ENCODE results near the gene VEGFA.

VEGFA gene

GRCh38 chr6:43773980-43774775, 4.2 kb downstream of the VEGFA start:
- no peak for DNase-seq

- peak; percentile 40 for DNase-seq
Measured at GRCh38 chr6:43774776-43775534, 4.9 kb downstream of the VEGFA start.

DNA sequence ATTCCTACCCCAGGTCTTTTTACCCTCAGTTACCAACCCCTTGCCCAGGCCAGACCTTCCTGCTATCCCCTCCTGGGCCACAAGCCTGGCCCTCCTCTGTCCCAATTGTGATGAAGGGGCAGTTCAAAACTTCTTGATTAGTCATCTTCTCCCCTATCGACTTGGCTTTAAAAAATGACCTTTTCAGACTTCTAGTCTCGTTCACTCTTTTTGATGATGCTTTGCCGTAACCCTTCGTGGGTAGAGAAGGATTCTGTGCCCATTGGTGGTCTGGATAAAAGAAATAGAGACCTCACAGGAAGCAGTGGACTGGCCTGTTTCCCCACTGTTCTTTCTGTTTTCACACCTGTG, 5.5 kb downstream of the VEGFA start:
- no peak for DNase-seq

- DNase-seq = no peak
Measured at GRCh38 chr6:43776115-43776798, 6.2 kb downstream of the VEGFA start.

DNA sequence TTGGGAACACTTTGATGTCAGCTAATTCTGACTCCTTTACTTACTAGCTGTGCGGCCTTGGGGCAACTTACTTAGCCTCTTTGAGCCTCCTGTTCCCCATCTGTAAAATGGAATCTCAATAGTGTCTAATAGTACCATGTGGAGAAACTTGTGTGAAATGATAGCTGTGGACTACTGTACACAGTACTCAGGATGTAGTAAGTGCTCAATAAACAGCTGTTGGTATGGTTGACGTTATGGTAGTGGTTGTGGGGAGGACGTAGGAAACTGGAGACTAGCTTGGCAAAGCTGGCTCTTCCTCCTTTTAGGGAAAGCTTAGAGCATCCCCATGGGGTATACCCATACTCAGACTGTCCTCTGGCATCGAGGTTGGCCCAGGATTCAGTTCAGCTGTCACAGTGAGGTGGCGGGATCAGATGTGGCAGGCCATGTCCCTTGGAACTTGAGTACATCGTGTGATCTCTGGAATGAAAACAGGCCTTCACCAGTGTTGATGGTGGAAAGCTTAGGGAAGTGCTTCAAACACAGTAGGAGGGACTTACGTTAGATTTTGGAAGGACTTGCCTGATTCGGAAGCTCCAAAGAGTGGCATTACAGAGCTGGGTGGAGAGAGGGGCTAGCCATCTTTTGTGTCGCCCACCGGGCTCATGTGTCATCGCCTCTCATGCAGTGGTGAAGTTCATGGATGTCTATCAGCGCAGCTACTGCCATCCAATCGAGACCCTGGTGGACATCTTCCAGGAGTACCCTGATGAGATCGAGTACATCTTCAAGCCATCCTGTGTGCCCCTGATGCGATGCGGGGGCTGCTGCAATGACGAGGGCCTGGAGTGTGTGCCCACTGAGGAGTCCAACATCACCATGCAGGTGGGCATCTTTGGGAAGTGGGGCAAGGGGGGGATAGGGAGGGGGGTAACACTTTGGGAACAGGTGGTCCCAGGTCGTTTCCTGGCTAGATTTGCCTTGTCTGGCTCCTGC, 7.1 kb downstream of the VEGFA start:
- no peak for DNase-seq

DNA sequence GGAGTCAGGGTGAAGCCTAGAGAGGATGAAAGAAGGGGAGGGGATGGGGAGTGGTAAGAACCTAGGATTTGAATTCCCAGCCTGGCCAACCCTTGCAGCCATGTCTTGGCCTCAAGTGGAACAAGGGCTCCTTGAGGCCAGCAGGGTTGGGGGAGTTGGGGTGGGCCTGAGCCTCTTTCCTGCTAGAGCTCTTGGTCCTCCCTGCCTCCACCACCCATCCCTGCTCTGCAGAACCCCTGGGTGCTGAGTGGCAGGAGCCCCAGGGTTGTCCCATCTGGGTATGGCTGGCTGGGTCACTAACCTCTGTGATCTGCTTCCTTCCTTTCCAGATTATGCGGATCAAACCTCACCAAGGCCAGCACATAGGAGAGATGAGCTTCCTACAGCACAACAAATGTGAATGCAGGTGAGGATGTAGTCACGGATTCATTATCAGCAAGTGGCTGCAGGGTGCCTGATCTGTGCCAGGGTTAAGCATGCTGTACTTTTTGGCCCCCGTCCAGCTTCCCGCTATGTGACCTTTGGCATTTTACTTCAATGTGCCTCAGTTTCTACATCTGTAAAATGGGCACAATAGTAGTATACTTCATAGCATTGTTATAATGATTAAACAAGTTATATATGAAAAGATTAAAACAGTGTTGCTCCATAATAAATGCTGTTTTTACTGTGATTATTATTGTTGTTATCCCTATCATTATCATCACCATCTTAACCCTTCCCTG, 8.3 kb downstream of the VEGFA start:
- DNase-seq = no peak

- DNase-seq = no peak
Measured at GRCh38 chr6:43778976-43779851, 9.2 kb downstream of the VEGFA start.

GRCh38 chr6:43779852-43780236, 9.8 kb downstream of the VEGFA start:
- DNase-seq = no peak

DNA sequence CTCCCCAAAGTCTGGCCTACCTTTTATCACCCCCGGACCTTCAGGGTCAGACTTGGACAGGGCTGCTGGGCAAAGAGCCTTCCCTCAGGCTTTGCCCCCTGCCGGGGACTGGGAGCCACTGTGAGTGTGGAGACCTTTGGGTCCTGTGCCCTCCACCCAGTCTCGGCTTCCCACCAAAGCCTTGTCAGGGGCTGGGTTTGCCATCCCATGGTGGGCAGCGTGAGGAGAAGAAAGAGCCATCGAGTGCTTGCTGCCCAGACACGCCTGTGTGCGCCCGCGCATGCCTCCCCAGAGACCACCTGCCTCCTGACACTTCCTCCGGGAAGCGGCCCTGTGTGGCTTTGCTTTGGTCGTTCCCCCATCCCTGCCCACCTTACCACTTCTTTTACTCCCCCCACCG, 10.3 kb downstream of the VEGFA start:
- no peak for DNase-seq

- DNase-seq = no peak
Measured at GRCh38 chr6:43780941-43781928, 11.2 kb downstream of the VEGFA start.

DNA sequence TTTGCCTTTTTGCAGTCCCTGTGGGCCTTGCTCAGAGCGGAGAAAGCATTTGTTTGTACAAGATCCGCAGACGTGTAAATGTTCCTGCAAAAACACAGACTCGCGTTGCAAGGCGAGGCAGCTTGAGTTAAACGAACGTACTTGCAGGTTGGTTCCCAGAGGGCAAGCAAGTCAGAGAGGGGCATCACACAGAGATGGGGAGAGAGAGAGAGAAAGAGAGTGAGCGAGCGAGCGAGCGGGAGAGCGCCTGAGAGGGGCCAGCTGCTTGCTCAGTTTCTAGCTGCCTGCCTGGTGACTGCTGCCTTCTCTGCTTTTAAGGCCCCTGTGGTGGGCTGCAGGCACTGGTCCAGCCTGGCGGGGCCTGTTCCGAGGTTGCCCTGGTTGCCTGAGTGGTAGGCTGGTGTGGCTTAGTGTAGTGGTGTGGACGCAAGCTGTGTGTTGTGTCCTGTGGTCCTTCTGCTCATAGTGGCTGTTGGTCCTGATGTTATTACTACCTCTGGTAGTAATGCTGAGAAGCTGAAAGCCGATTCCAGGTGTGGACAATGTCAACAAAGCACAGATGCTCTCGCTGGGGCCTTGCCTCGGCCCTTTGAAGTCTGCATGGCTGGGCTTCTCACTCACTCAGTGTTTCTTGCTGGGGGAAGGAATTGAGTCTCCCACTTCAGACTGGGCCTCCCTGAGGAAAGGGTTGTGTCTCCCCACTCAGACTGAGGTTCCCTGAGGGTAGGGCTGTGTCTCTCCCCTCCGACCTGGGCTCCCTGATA, 12.1 kb downstream of the VEGFA start:
- DNase-seq = no peak

DNA sequence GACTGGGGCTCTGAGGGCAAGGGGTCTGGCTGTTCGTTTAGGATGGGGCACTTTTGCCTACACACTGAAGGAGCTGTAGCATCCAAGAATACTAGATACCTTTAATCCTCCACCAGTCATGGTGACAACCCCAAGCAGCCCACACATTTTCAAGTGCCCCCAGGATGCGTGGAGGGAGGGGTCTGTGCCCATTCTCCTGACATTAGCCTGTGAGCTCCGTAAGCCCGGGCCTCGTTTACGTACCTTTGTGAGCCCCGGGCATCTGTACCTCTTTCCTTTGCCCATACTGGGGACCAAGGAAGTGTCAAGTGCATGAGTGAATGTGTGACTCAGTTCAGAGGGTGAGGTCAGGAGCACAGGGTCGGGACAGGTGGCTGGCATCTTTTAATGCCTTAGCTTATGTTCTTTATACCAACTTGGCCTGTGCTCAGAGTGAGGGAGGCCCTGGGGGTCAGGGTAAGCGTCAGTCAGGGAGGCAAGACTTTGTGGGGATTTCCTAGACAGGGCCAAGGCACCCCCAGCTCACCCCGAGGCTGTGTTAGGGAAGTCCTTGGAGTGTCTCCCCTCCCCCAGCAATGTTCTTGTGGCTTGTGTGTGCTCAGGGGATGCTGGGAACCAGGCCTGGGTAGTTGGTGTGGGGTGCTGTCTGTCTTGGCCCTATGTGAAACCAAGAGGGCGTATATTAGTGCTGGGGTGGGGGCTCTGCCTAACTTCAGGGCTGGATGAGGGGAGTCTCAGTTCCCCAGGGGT, 12.9 kb downstream of the VEGFA start:
- DNase-seq = no peak

DNA sequence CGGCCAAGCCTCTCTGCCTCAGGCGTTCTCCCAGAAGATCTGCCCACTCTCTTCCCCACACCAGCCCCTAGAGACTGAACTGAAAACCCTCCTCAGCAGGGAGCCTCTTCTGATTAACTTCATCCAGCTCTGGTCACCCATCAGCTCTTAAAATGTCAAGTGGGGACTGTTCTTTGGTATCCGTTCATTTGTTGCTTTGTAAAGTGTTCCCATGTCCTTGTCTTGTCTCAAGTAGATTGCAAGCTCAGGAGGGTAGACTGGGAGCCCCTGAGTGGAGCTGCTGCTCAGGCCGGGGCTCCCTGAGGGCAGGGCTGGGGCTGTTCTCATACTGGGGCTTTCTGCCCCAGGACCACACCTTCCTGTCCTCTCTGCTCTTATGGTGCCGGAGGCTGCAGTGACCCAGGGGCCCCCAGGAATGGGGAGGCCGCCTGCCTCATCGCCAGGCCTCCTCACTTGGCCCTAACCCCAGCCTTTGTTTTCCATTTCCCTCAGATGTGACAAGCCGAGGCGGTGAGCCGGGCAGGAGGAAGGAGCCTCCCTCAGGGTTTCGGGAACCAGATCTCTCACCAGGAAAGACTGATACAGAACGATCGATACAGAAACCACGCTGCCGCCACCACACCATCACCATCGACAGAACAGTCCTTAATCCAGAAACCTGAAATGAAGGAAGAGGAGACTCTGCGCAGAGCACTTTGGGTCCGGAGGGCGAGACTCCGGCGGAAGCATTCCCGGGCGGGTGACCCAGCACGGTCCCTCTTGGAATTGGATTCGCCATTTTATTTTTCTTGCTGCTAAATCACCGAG, 14.2 kb downstream of the VEGFA start:
- no peak for DNase-seq

GRCh38 chr6:43785220-43785752, 15.3 kb downstream of the VEGFA start:
- no peak for DNase-seq

DNA sequence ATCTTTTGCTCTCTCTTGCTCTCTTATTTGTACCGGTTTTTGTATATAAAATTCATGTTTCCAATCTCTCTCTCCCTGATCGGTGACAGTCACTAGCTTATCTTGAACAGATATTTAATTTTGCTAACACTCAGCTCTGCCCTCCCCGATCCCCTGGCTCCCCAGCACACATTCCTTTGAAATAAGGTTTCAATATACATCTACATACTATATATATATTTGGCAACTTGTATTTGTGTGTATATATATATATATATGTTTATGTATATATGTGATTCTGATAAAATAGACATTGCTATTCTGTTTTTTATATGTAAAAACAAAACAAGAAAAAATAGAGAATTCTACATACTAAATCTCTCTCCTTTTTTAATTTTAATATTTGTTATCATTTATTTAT, 15.9 kb downstream of the VEGFA start:
- DNase-seq = no peak

DNA sequence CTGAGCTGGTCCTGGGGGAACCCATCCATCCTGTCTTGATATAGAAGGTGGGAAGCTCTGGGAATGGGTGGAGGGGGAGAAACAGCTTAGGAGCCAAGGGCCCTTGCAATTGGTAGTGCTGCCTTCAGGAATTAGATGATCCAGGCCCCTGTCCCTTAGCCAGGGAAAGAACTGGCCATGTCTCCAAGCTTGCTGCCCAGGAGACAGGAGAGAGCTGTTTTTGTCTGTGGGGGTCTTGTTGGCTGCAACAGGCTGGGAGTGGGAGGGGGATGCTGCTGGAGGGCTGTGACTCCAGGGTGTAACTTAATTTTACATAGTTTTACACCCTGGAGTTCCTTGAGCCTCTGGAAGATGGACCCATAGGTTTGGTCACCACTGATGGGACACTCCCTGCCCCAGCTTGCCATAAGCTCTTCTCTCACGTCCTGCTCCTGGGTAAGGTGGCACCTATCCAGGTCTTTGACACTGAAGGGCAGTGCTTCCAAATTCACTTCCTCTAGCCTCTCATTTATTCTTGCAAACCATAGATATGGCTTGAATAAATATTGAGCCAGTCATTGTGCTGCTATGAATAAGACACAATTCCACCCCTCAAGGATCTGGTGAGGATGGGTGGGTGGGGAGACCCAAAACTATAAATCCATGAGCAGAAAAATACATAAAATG, 16.8 kb downstream of the VEGFA start:
- no peak for DNase-seq
